Activated CD4-positive, alpha-beta T cell treated with anti-CD3 and anti-CD28 coated beads for 36 hours (primary cell): ENCODE data around the gene CSRNP2. TPM values are rescaled to one million over a fixed set of nuclear protein-coding genes. Genes with fewer than 3 reads are reported as not detected.
"Not testable (repeated sequence)": the region's sequence is repeated elsewhere in the genome, so short reads cannot be mapped to it uniquely, and the experiment has no call there.

Source experiments
- ATAC-seq: fragments of 200-7000 bp; cut with Tn5 transposase; one replicate; pipeline ENCODE4 v1.10.0; 2021; ENCODE audit warnings: mild to moderate bottlenecking, moderate library complexity
- CTCF ChIA-PET: fragments of 350-600 bp; sonication (Branson Sonifier 250); formaldehyde crosslinking; loops from one replicate; lab custom pipeline; 2021; ENCODE audit warnings: antibody characterized with exemption; lab: Charles Lee
- POLR2A ChIA-PET: fragments of 350-600 bp; sonication (Branson Sonifier 250); formaldehyde crosslinking; loops from one replicate; lab custom pipeline; 2021; ENCODE audit warnings: antibody characterized with exemption, inconsistent platforms; lab: Charles Lee
- DNase-seq: peaks from one replicate; pipeline ENCODE4 v3.0.0-alpha.2; 2020
- H3K27ac Mint-ChIP-seq: one replicate; pipeline ENCODE4 v1.8.0; 2021; ENCODE audit warnings: mixed read lengths
- H3K27me3 Mint-ChIP-seq: one replicate; pipeline ENCODE4 v1.8.0; 2021; ENCODE audit warnings: mixed read lengths
- H3K36me3 Mint-ChIP-seq: one replicate; pipeline ENCODE4 v1.8.0; 2021; ENCODE audit warnings: low read depth, mixed read lengths
- H3K4me1 Mint-ChIP-seq: one replicate; pipeline ENCODE4 v1.8.0; 2021; ENCODE audit warnings: mixed read lengths
- H3K4me3 Mint-ChIP-seq: one replicate; pipeline ENCODE4 v1.8.0; 2021; ENCODE audit warnings: mild to moderate bottlenecking, moderate library complexity, mixed read lengths
- H3K9me3 Mint-ChIP-seq: one replicate; pipeline ENCODE4 v1.8.0; 2021; ENCODE audit warnings: low read depth, mixed read lengths
- intact Hi-C, 2 experiments: fragments of 100-400 bp; cut with DNase I in 1 of 2; cut with micrococcal nuclease in 1 of 2; formaldehyde crosslinking; loops; one replicate each; pipeline versions ENCODE4 v1.14.2 to v1.15.1; 2022 to 2024; cut with DNase I, micrococcal nuclease
- total RNA-seq, 2 experiments: library from RNA; stranded (reverse); gene quantifications; one replicate each; pipeline ENCODE4 v1.2.3, GENCODE V29; 2021

CSRNP2 gene
- total RNA-seq, 2 experiments from 2014 or later, result 12.8 to 13.6 TPM

- Mint-ChIP-seq H3K9me3 (no peaks in the 10 kb centered on the region), H3K36me3 (peaks cover 15% of the 10 kb centered on the region), H3K4me1 (peaks cover 51% of the 10 kb centered on the region), H3K27me3 (no peaks in the 10 kb centered on the region), H3K4me3 (no peak overlapping the region), H3K27ac (no peak overlapping the region)
- ATAC-seq (no peak), DNase-seq (no peak)
- intact Hi-C loops, result no loop called here
- POLR2A ChIA-PET, result interaction anchor here (0.6 kb wide), 1 partner anchor 9 kb away, joined by 3 read pairs; the partner anchor contains the start of gene SLC11A2
- CTCF ChIA-PET, result interaction anchor here (0.6 kb wide), 1 partner anchor 362 kb away, joined by 3 read pairs; no protein-coding TSS in a partner anchor
Observed at GRCh38 chr12:51017452-51017851, 65.9 kb downstream of the CSRNP2 start.

GRCh38 chr12:51014467-51014866 lies 68.9 kb downstream of the CSRNP2 start:
- ATAC-seq, H3K27ac Mint-ChIP-seq, H3K4me3 Mint-ChIP-seq, intact Hi-C loops, H3K36me3 Mint-ChIP-seq, H3K9me3 Mint-ChIP-seq, POLR2A ChIA-PET, DNase-seq, H3K27me3 Mint-ChIP-seq: not testable (repeated sequence)
- CTCF ChIA-PET, result interaction anchor here (1.0 to 6.0 kb wide), 2 partner anchors 9 to 15 kb away, joined by 4 to 40 read pairs; partner anchors contain the start of gene SLC11A2
- H3K4me1 Mint-ChIP-seq, result peaks cover 49% of the 10 kb centered on the region

GRCh38 chr12:51013441-51013840 lies 70.0 kb downstream of the CSRNP2 start:
- Mint-ChIP-seq H3K4me1 (peaks cover 54% of the 10 kb centered on the region), H3K4me3 (no peak overlapping the region), H3K27ac (peak overlapping the region; percentile 8), H3K27me3 (no peaks in the 10 kb centered on the region), H3K9me3 (no peaks in the 10 kb centered on the region), H3K36me3 (peaks cover 7% of the 10 kb centered on the region)
- POLR2A ChIA-PET, result interaction anchor here (0.8 kb wide), 1 partner anchor 12 kb away, joined by 4 read pairs; no protein-coding TSS in a partner anchor
- ATAC-seq (no peak), DNase-seq (no peak)
- intact Hi-C loops, result no loop called here
- CTCF ChIA-PET, result interaction anchor here (1.6 to 6.0 kb wide), 2 partner anchors 10 to 246 kb away, joined by 5 to 40 read pairs; partner anchors contain the start of gene SLC11A2

- POLR2A ChIA-PET, result interaction anchor here (0.8 kb wide), 1 partner anchor 12 kb away, joined by 4 read pairs; no protein-coding TSS in a partner anchor
- H3K36me3 Mint-ChIP-seq, result peaks cover 11% of the 10 kb centered on the region
- CTCF ChIA-PET, result interaction anchor here (1.6 to 6.0 kb wide), 2 partner anchors 11 to 245 kb away, joined by 5 to 40 read pairs; partner anchors contain the start of gene SLC11A2
- intact Hi-C loops, result no loop called here
- peaks cover 52% of the 10 kb centered on the region for H3K4me1 Mint-ChIP-seq
- H3K4me3 Mint-ChIP-seq, result no peak overlapping the region
- peak overlapping the region; percentile 35 for H3K27ac Mint-ChIP-seq
- ATAC-seq (no peak), DNase-seq (no peak)
- no peaks in the 10 kb centered on the region for H3K9me3 Mint-ChIP-seq
- no peaks in the 10 kb centered on the region for H3K27me3 Mint-ChIP-seq
Observed at GRCh38 chr12:51012570-51013236, 70.7 kb downstream of the CSRNP2 start.

- ChIA-PET CTCF (interaction anchor here (0.6 to 6.0 kb wide), 3 partner anchors 12 to 1433 kb away, joined by 3 to 40 read pairs (median 4); partner anchors contain the start of gene SLC11A2), POLR2A (no interaction called here)
- peak; percentile 18 for DNase-seq
- intact Hi-C loops, result loop anchor here in 1 of 2 experiments (1.0 kb wide), 1 partner anchor 12 kb away; no protein-coding TSS in a partner anchor
- peak overlapping the region; percentile 42 for H3K27ac Mint-ChIP-seq
- peaks cover 12% of the 10 kb centered on the region for H3K36me3 Mint-ChIP-seq
- ATAC-seq, result no peak
- no peak overlapping the region for H3K4me3 Mint-ChIP-seq
- no peaks in the 10 kb centered on the region for H3K9me3 Mint-ChIP-seq
- peaks cover 48% of the 10 kb centered on the region for H3K4me1 Mint-ChIP-seq
- no peaks in the 10 kb centered on the region for H3K27me3 Mint-ChIP-seq
Observed at GRCh38 chr12:51011955-51012354, 71.4 kb downstream of the CSRNP2 start.

Other genes with a start within 250 kb of the CSRNP2 start
- not detected for gene TMPRSS12, start 240.7 kb downstream of the CSRNP2 start, total RNA-seq
- gene HIGD1C, start 131.1 kb downstream of the CSRNP2 start, total RNA-seq, result not detected
- gene SLC11A2, start 57.2 kb downstream of the CSRNP2 start, total RNA-seq, result 10 to 100 TPM; 31.0 to 32.9 TPM
- gene LETMD1, start 35.3 kb downstream of the CSRNP2 start, total RNA-seq, result 10 to 100 TPM; 69.6 to 79.6 TPM
- gene TFCP2, start 89.5 kb upstream of the CSRNP2 start, total RNA-seq, result 10 to 100 TPM; 39.5 to 47.3 TPM
- gene POU6F1, start 134.5 kb upstream of the CSRNP2 start, total RNA-seq, result 10 to 100 TPM in 1 of 2 experiments, 1 to 10 TPM in 1; 8.7 to 12.9 TPM
- 10 to 100 TPM; 94.8 to 95.2 TPM for gene DAZAP2, start 155.2 kb upstream of the CSRNP2 start, total RNA-seq
- under 1 TPM; 0.69 to 0.86 TPM for gene SMAGP, start 186.8 kb upstream of the CSRNP2 start, total RNA-seq
- 10 to 100 TPM; 39.9 to 48.8 TPM for gene BIN2, start 240.6 kb upstream of the CSRNP2 start, total RNA-seq